HCT116 (cell line): ENCODE data around the gene KRT82. TPM values are rescaled to one million over a fixed set of nuclear protein-coding genes. Genes with fewer than 3 reads are reported as not detected.

ENCODE experiments used
- ATAC-seq: fragments of 200-7000 bp; cut with Tn5 transposase; 2 replicates; pipeline ENCODE4 v1.9.1; 2020; ENCODE audit warnings: mild to moderate bottlenecking, moderate library complexity
- BruUV-seq: library from RNA; stranded (reverse); fragments of 400-500 nt; replicated peaks from 2 replicates; lab custom pipeline; 2021; lab: Mats Ljungman, UMichigan
- CTCF ChIA-PET: fragments of 300-600 bp; sonication (Branson Sonifier 250); formaldehyde crosslinking; loops from one replicate; lab custom pipeline; 2021; ENCODE audit warnings: antibody characterized with exemption; lab: Charles Lee
- POLR2A ChIA-PET: fragments of 300-600, 350-600 bp; sonication (Branson Sonifier 250); formaldehyde crosslinking; loops from one replicate; lab custom pipeline; 2021; ENCODE audit warnings: antibody characterized with exemption; lab: Charles Lee
- RAD21 ChIA-PET, 2 experiments: fragments of 300-600 bp; sonication (Branson Sonifier 250); formaldehyde crosslinking; loops; one replicate each; lab custom pipeline; 2023; ENCODE audit warnings: low total read pairs in 2 of 2; ENCODE audit not compliant: uncharacterized antibody in 2 of 2, unreplicated experiment in 2 of 2, low non-redundant PET in 1 of 2; lab: Charles Lee
- DNase-seq: peaks from one replicate; pipeline ENCODE4 v3.0.0-alpha.2; 2010; ENCODE audit warnings: low read depth, low spot score
- H2AFZ ChIP-seq: fragments of 200-600 bp; shearing (Covaris generic), sonication (generic); 2 replicates; pipeline ENCODE4 v1.6.1; 2017; ENCODE audit warnings: low read depth, mixed run types, mixed read lengths, antibody characterized with exemption, low read length; ENCODE audit not compliant: poor library complexity, severe bottlenecking
- H3K27ac ChIP-seq: 2 replicates; pipeline ENCODE4 v1.5.1; 2012; ENCODE audit warnings: low read depth, low read length
- H3K27me3 ChIP-seq: fragments of 200-600 bp; sonication (generic); 2 replicates; pipeline ENCODE4 v1.6.1; 2016; ENCODE audit warnings: mixed run types, low read length, mixed read lengths; ENCODE audit not compliant: insufficient read depth
- H3K36me3 ChIP-seq, 2 experiments: fragments of 200-500 bp in 1 of 2; fragments of 200-600 bp in 1 of 2; sonication (Bioruptor generic) in 1 of 2; sonication (generic) in 1 of 2; 2 replicates each; pipeline versions ENCODE4 v1.5.1 to v1.6.1; 2014 to 2016; ENCODE audit warnings: low read length in 2 of 2, inconsistent platforms in 1 of 2, mixed read lengths in 1 of 2, mixed run types in 1 of 2; ENCODE audit not compliant: insufficient read depth in 2 of 2, control insufficient read depth in 1 of 2
- H3K4me1 ChIP-seq, 2 experiments: fragments of 200-600 bp in 1 of 2; sonication (generic) in 1 of 2; 2 replicates each; pipeline versions ENCODE4 v1.5.1 to v1.6.1; 2012 to 2017; ENCODE audit warnings: low read length in 2 of 2, inconsistent platforms in 1 of 2, mild to moderate bottlenecking in 1 of 2, mixed read lengths in 1 of 2, mixed run types in 1 of 2, moderate library complexity in 1 of 2; ENCODE audit not compliant: insufficient read depth in 2 of 2, control insufficient read depth in 1 of 2
- H3K4me2 ChIP-seq: fragments of 200-600 bp; sonication (generic); 2 replicates; pipeline ENCODE4 v1.6.1; 2017; ENCODE audit warnings: mixed run types, low read length, mixed read lengths
- H3K4me3 ChIP-seq, 2 experiments: fragments of 200-600 bp in 1 of 2; sonication (generic) in 1 of 2; replicated peaks in 1 of 2; 2 replicates each; pipeline ENCODE4 v1.5.1; 2011 to 2016; ENCODE audit warnings: low read length in 2 of 2, control low read depth in 1 of 2, low read depth in 1 of 2, mild to moderate bottlenecking in 1 of 2, mixed read lengths in 1 of 2, mixed run types in 1 of 2
- H3K79me2 ChIP-seq: fragments of 200-600 bp; sonication (generic); 2 replicates; pipeline ENCODE4 v1.6.1; 2017; ENCODE audit warnings: mild to moderate bottlenecking, mixed run types, low read length, moderate library complexity, mixed read lengths; ENCODE audit not compliant: insufficient read depth
- H3K9ac ChIP-seq: fragments of 200-600 bp; sonication (generic); 2 replicates; pipeline ENCODE4 v1.6.1; 2016; ENCODE audit warnings: low read length, mixed read lengths
- H3K9me2 ChIP-seq: fragments of 200-600 bp; sonication (generic), shearing (Covaris generic); 2 replicates; pipeline ENCODE4 v1.6.1; 2017; ENCODE audit warnings: mixed run types, mild to moderate bottlenecking, moderate library complexity; ENCODE audit not compliant: insufficient read depth
- H3K9me3 ChIP-seq, 2 experiments: fragments of 200-500 bp in 1 of 2; fragments of 200-600 bp in 1 of 2; sonication (Bioruptor generic) in 1 of 2; sonication (generic) in 1 of 2; 2 replicates each; pipeline ENCODE4 v1.6.1; 2014 to 2017; ENCODE audit warnings: low read length in 2 of 2, mixed read lengths in 2 of 2, inconsistent platforms in 1 of 2, low read depth in 1 of 2, mild to moderate bottlenecking in 1 of 2, mixed run types in 1 of 2, moderate library complexity in 1 of 2; ENCODE audit not compliant: control insufficient read depth in 1 of 2, insufficient read depth in 1 of 2
- H4K20me1 ChIP-seq: fragments of 200-600 bp; sonication (generic), shearing (Covaris generic); 2 replicates; pipeline ENCODE4 v1.6.1; 2017; ENCODE audit warnings: mixed run types, mild to moderate bottlenecking, moderate library complexity; ENCODE audit not compliant: insufficient read depth
- ATF3 ChIP-seq: IDR thresholded peaks from 2 replicates; pipeline ENCODE4 v1.6.1; 2012
- CBX3 ChIP-seq: IDR thresholded peaks from 2 replicates; pipeline ENCODE4 v1.6.1; 2012; ENCODE audit warnings: low read depth
- CEBPB ChIP-seq: IDR thresholded peaks from 2 replicates; pipeline ENCODE4 v1.6.1; 2012; ENCODE audit warnings: low read depth
- EGR1 ChIP-seq: IDR thresholded peaks from 2 replicates; pipeline ENCODE4 v1.6.1; 2012; ENCODE audit warnings: low read depth
- ELF1 ChIP-seq: IDR thresholded peaks from 2 replicates; pipeline ENCODE4 v1.6.1; 2012; ENCODE audit warnings: low read depth, borderline replicate concordance
- EZH2 ChIP-seq: fragments of 200-600 bp; sonication (generic); IDR thresholded peaks from 2 replicates; pipeline ENCODE4 v1.6.1; 2017; ENCODE audit warnings: antibody characterized with exemption, mixed run types
- EZH2phosphoT487 ChIP-seq: fragments of 200-600 bp; IDR thresholded peaks from 2 replicates; pipeline ENCODE4 v1.6.1; 2018; ENCODE audit warnings: antibody characterized with exemption, borderline replicate concordance
- FOSL1 ChIP-seq: IDR thresholded peaks from 2 replicates; pipeline ENCODE4 v1.6.1; 2012; ENCODE audit warnings: low read depth
- JUND ChIP-seq: IDR thresholded peaks from 2 replicates; pipeline ENCODE4 v1.6.1; 2012
- MAX ChIP-seq: IDR thresholded peaks from 2 replicates; pipeline ENCODE4 v1.6.1; 2012
- POLR2AphosphoS5 ChIP-seq: IDR thresholded peaks from 2 replicates; pipeline ENCODE4 v1.6.1; 2011; ENCODE audit warnings: mild to moderate bottlenecking, low read depth, low read length, moderate library complexity
- RAD21 ChIP-seq: IDR thresholded peaks from 2 replicates; pipeline ENCODE4 v1.6.1; 2012; ENCODE audit warnings: low read depth, mild to moderate bottlenecking
- SP1 ChIP-seq: IDR thresholded peaks from 2 replicates; pipeline ENCODE4 v1.6.1; 2012; ENCODE audit warnings: low read depth
- SRF ChIP-seq: IDR thresholded peaks from 2 replicates; pipeline ENCODE4 v1.6.1; 2012; ENCODE audit warnings: low read depth
- TCF7L2 ChIP-seq: IDR thresholded peaks from 2 replicates; pipeline ENCODE4 v1.7.0; 2011; ENCODE audit warnings: borderline replicate concordance, inconsistent platforms; ENCODE audit not compliant: insufficient read depth, insufficient read length; ENCODE audit errors: extremely low read depth
- YY1 ChIP-seq: IDR thresholded peaks from 2 replicates; pipeline ENCODE4 v1.6.1; 2011; ENCODE audit warnings: low read length, low read depth, moderate library complexity, mild to moderate bottlenecking; ENCODE audit not compliant: insufficient replicate concordance; ENCODE audit errors: extremely low read depth
- ZBTB33 ChIP-seq: IDR thresholded peaks from 2 replicates; pipeline ENCODE4 v1.6.1; 2011; ENCODE audit warnings: mild to moderate bottlenecking, low read length, moderate library complexity; ENCODE audit not compliant: insufficient replicate concordance; ENCODE audit errors: extremely low read depth
- ZFX ChIP-seq: fragments of 450-650 bp; IDR thresholded peaks from 2 replicates; pipeline ENCODE4 v1.6.1; 2017
- ZNF274 ChIP-seq: fragments of 200-500 bp; sonication (Bioruptor generic); IDR thresholded peaks from 2 replicates; pipeline ENCODE4 v1.6.1; 2014; ENCODE audit warnings: mild to moderate bottlenecking, low read depth, low read length, inconsistent platforms
- intact Hi-C: fragments of 100-400 bp; cut with micrococcal nuclease; formaldehyde crosslinking; loops from 2 replicates; pipeline ENCODE4 v1.10.0; 2022
- total RNA-seq: library from RNA; stranded (reverse); gene quantifications from one replicate; pipeline ENCODE4 v1.2.1, GENCODE V29; 2021; ENCODE audit not compliant: unreplicated experiment

The KRT82 gene
- total RNA-seq, 1 experiment from 2014 or later = not detected

- intact Hi-C loops = no loop called here
- Histone ChIP-seq H3K79me2 (no peaks in the 10 kb centered on the region), H3K9ac (no peak overlapping the region), H3K9me2 (no peaks in the 10 kb centered on the region), H3K27me3 (no peaks in the 10 kb centered on the region; the same call in 1 of the 2 replicates), H3K4me1 (no peaks in the 10 kb centered on the region; a peak in 1 of 4 replicates), H3K4me3 (no peak overlapping the region), H3K4me2 (no peak overlapping the region), H3K36me3 (no peaks in the 10 kb centered on the region), H4K20me1 (no peaks in the 10 kb centered on the region), H2AFZ (no peak overlapping the region), H3K9me3 (no peaks in the 10 kb centered on the region), H3K27ac (no peak overlapping the region)
- RAD21 ChIA-PET = no interaction called here
- BruUV-seq = no TSS peak
- no peak for ATAC-seq
- POLR2A ChIA-PET = no interaction called here
- no peak for TF ChIP-seq CBX3
- TF ChIP-seq MAX = no peak
- TF ChIP-seq ZBTB33 = no peak
- TF ChIP-seq TCF7L2 = no peak
- no peak for TF ChIP-seq EZH2
- TF ChIP-seq ZFX = no peak
- TF ChIP-seq FOSL1 = no peak
- no peak for TF ChIP-seq JUND
- no peak for TF ChIP-seq SRF
- TF ChIP-seq CEBPB = no peak
- TF ChIP-seq ATF3 = no peak
- TF ChIP-seq RAD21 = no peak
- TF ChIP-seq EGR1 = no peak
- no peak for TF ChIP-seq YY1
- no peak for TF ChIP-seq ELF1
- no peak for TF ChIP-seq ZNF274
- no peak for TF ChIP-seq EZH2phosphoT487
- no peak for TF ChIP-seq POLR2AphosphoS5
- TF ChIP-seq SP1 = no peak
- DNase-seq = no peak
- CTCF ChIA-PET = no interaction called here
Measured at GRCh38 chr12:52353766-52354165, 52.4 kb downstream of the KRT82 start.
